HEK293 (cell line): ENCODE data around the gene COX20.

Experiments used
- GFI1B ChIP-seq: fragments of 450-650 bp; formaldehyde crosslinking; IDR thresholded peaks from 2 replicates; pipeline ENCODE4 v1.5.1; 2016; ENCODE audit warnings: missing biosample characterization, missing genetic modification characterization
- HOXC10 ChIP-seq: sonication (generic); formaldehyde crosslinking; IDR thresholded peaks from 2 replicates; pipeline ENCODE4 v1.8.1; 2023; ENCODE audit warnings: mild to moderate bottlenecking, missing genetic modification reagents
- KLF16 ChIP-seq: fragments of 450-650 bp; formaldehyde crosslinking; IDR thresholded peaks from 2 replicates; pipeline ENCODE4 v1.5.1; 2017; ENCODE audit warnings: missing biosample characterization, missing genetic modification characterization
- KLF7 ChIP-seq: fragments of 450-650 bp; formaldehyde crosslinking; IDR thresholded peaks from 2 replicates; pipeline ENCODE4 v1.5.1; 2016; ENCODE audit warnings: missing biosample characterization, missing genetic modification characterization, borderline replicate concordance
- PRDM1 ChIP-seq: fragments of 450-650 bp; formaldehyde crosslinking; IDR thresholded peaks from 2 replicates; pipeline ENCODE4; 2016; ENCODE audit warnings: missing biosample characterization, missing genetic modification characterization
- TRIM28 ChIP-seq: IDR thresholded peaks from 2 replicates; pipeline ENCODE4 v1.6.1; 2011; ENCODE audit warnings: low read length, control low read depth, borderline replicate concordance
- WT1 ChIP-seq: fragments of 450-650 bp; formaldehyde crosslinking; IDR thresholded peaks from 2 replicates; pipeline ENCODE4 v1.5.1; 2016; ENCODE audit warnings: missing biosample characterization, missing genetic modification characterization
- YY1 ChIP-seq: fragments of 450-650 bp; formaldehyde crosslinking; IDR thresholded peaks from 2 replicates; pipeline ENCODE4 v1.5.1; 2018; ENCODE audit warnings: missing biosample characterization, missing genetic modification characterization
- ZEB2 ChIP-seq: fragments of 450-650 bp; formaldehyde crosslinking; IDR thresholded peaks from 2 replicates; pipeline ENCODE4 v1.5.1; 2016; ENCODE audit warnings: missing biosample characterization, missing genetic modification characterization
- ZFHX2 ChIP-seq: fragments of 450-650 bp; formaldehyde crosslinking; conservative IDR thresholded peaks from 2 replicates; pipeline ENCODE4 v1.5.1; 2016; ENCODE audit warnings: missing biosample characterization, missing genetic modification characterization
- ZNF114 ChIP-seq: fragments of 450-650 bp; formaldehyde crosslinking; IDR thresholded peaks from 2 replicates; pipeline ENCODE4 v1.5.0; 2017; ENCODE audit warnings: missing biosample characterization, missing genetic modification characterization
- ZNF2 ChIP-seq: fragments of 450-650 bp; formaldehyde crosslinking; IDR thresholded peaks from 2 replicates; pipeline ENCODE4 v1.5.1; 2016; ENCODE audit warnings: missing biosample characterization, missing genetic modification characterization
- ZNF221 ChIP-seq: fragments of 450-650 bp; formaldehyde crosslinking; IDR thresholded peaks from 2 replicates; pipeline ENCODE4 v1.5.1; 2017; ENCODE audit warnings: missing biosample characterization, missing genetic modification characterization, borderline replicate concordance
- ZNF274 ChIP-seq, 2 experiments: fragments of 200-500 bp in 1 of 2; fragments of 450-650 bp in 1 of 2; sonication (Bioruptor generic) in 1 of 2; formaldehyde crosslinking in 1 of 2; IDR thresholded peaks; 2 replicates each; pipeline versions ENCODE4 v1.5.1 to v1.6.1; 2014 to 2016; ENCODE audit warnings: borderline replicate concordance in 1 of 2, inconsistent platforms in 1 of 2, low read length in 1 of 2, missing biosample characterization in 1 of 2, missing genetic modification characterization in 1 of 2
- ZNF335 ChIP-seq: fragments of 450-650 bp; formaldehyde crosslinking; conservative IDR thresholded peaks from 2 replicates; pipeline ENCODE4 v1.5.1; 2016; ENCODE audit warnings: missing biosample characterization, missing genetic modification characterization
- ZNF544 ChIP-seq: fragments of 450-650 bp; formaldehyde crosslinking; IDR thresholded peaks from 2 replicates; pipeline ENCODE4 v1.5.0; 2017; ENCODE audit warnings: missing biosample characterization, missing genetic modification characterization
- ZNF558 ChIP-seq: fragments of 450-650 bp; formaldehyde crosslinking; IDR thresholded peaks from 2 replicates; pipeline ENCODE4 v1.5.1; 2016; ENCODE audit warnings: missing biosample characterization, missing genetic modification characterization
- ZNF600 ChIP-seq: fragments of 450-650 bp; formaldehyde crosslinking; IDR thresholded peaks from 2 replicates; pipeline ENCODE4 v1.5.1; 2016; ENCODE audit warnings: missing biosample characterization, missing genetic modification characterization
- ZNF621 ChIP-seq: fragments of 450-650 bp; formaldehyde crosslinking; IDR thresholded peaks from 2 replicates; pipeline ENCODE4 v1.5.1; 2017; ENCODE audit warnings: missing biosample characterization, missing genetic modification characterization
- ZNF623 ChIP-seq: fragments of 450-650 bp; formaldehyde crosslinking; IDR thresholded peaks from 2 replicates; pipeline ENCODE4 v1.5.1; 2016; ENCODE audit warnings: missing biosample characterization, missing genetic modification characterization
- ZNF76 ChIP-seq: fragments of 450-650 bp; formaldehyde crosslinking; IDR thresholded peaks from 2 replicates; pipeline ENCODE4; 2016; ENCODE audit warnings: low read depth, missing biosample characterization, missing genetic modification characterization, borderline replicate concordance
- ZSCAN16 ChIP-seq: fragments of 450-650 bp; formaldehyde crosslinking; IDR thresholded peaks from 2 replicates; pipeline ENCODE4 v1.5.1; 2016; ENCODE audit warnings: missing biosample characterization, missing genetic modification characterization
- ZXDB ChIP-seq: fragments of 450-650 bp; formaldehyde crosslinking; IDR thresholded peaks from 2 replicates; pipeline ENCODE4 v1.5.1; 2016; ENCODE audit warnings: missing biosample characterization, missing genetic modification characterization
- TF ChIP-seq, protein P1 (sequence below): fragments of 450-650 bp; formaldehyde crosslinking; conservative IDR thresholded peaks from 2 replicates; pipeline ENCODE4 v1.5.1; 2016; ENCODE audit warnings: low read depth, missing biosample characterization, missing genetic modification characterization
- TF ChIP-seq, protein P2 (sequence below): fragments of 450-650 bp; formaldehyde crosslinking; IDR thresholded peaks from 2 replicates; pipeline ENCODE4 v1.5.1; 2016; ENCODE audit warnings: missing biosample characterization, missing genetic modification characterization, low read depth
- TF ChIP-seq, protein P3 (sequence below): fragments of 450-650 bp; formaldehyde crosslinking; IDR thresholded peaks from 2 replicates; pipeline ENCODE4 v1.5.1; 2017; ENCODE audit warnings: missing biosample characterization, missing genetic modification characterization
- TF ChIP-seq, protein P4 (sequence below): fragments of 450-650 bp; formaldehyde crosslinking; IDR thresholded peaks from 2 replicates; pipeline ENCODE4 v1.5.0; 2017; ENCODE audit warnings: missing biosample characterization, missing genetic modification characterization, borderline replicate concordance
- TF ChIP-seq, protein P5 (sequence below): fragments of 450-650 bp; formaldehyde crosslinking; IDR thresholded peaks from 2 replicates; pipeline ENCODE4 v1.5.1; 2017; ENCODE audit warnings: missing biosample characterization, missing genetic modification characterization

The COX20 gene

DNA sequence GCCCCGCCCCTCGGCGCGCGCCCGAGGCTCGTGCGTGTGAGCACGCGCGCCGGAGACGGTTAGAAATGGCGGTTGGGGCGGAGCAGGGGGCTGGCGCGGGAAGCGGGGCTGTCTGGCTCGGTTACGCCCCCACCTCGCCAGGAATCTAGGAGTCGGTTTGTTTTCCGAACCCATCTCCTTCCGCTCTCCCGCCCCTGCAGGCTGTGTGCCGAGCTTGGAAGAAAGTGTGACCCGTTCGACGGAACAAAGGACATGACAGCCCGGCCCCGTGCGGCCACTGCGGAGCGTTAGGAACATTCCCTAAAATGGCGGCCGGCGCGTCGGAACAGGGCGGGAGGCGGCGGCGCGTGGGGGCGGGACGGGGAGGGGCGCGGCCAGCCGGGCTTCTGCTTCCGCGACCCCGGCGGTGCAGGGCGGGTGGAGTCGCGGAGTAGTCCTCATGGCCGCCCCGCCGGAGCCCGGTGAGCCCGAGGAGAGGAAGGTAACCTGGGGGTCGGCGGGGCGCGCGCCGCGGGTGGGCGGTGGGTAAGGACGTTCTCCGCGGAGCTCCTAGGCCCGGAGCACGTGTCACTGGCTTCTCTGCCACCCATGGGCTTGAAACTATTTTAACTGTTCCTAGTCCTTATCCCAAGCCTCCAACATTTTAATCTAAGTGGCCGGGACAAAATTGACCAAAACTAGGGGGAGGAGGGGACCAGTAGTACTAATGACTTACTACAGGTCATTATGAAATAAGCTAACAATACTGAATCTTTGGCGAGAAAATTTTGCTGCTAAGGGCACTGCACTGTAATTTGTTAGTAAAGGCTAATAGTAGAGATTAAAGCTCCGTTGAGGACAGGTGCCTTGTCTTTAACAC, at the start of gene COX20 (continued):
- TF ChIP-seq ZNF544 (tag by site-specific recombination) (no peak), GFI1B (tag by site-specific recombination) (peak; percentile 71), ZNF274 (IDR thresholded peaks at IDR 0.05; ENCODE audit: low read length) (no peak), ZNF274 (tag by site-specific recombination; IDR thresholded peaks at IDR 0.05; ENCODE audit: borderline replicate concordance) (no peak), YY1 (tag by site-specific recombination) (peak; percentile 97), ZNF76 (tag by site-specific recombination) (peak; percentile 56; the same call in 1 of the 2 replicates), ZSCAN16 (peak; percentile 64; the same call in 1 of the 2 replicates), ZNF114 (tag by site-specific recombination) (no peak), HOXC10 (no peak), ZNF623 (tag by site-specific recombination) (no peak; the same call in 1 of the 2 replicates), ZNF221 (tag by site-specific recombination) (no peak), ZEB2 (tag by site-specific recombination) (peak; percentile 97), KLF7 (tag by site-specific recombination) (no peak; the same call in 1 of the 2 replicates), ZNF335 (tag by site-specific recombination) (peak; percentile 58), ZXDB (tag by site-specific recombination) (peak; percentile 95), ZNF558 (peak; percentile 13; the same call in 1 of the 2 replicates), ZNF2 (0 out of 2 replicates have a peak, but pooled peaks have one; percentile 60), TRIM28 (no peak), PRDM1 (no peak), ZNF621 (tag by site-specific recombination) (no peak), ZFHX2 (0 out of 2 replicates have a peak, but pooled peaks have one; percentile 54), ZNF600 (peak; percentile 100), WT1 (peak; percentile 43), KLF16 (peak; percentile 85)
- TF ChIP-seq, protein P1, sequence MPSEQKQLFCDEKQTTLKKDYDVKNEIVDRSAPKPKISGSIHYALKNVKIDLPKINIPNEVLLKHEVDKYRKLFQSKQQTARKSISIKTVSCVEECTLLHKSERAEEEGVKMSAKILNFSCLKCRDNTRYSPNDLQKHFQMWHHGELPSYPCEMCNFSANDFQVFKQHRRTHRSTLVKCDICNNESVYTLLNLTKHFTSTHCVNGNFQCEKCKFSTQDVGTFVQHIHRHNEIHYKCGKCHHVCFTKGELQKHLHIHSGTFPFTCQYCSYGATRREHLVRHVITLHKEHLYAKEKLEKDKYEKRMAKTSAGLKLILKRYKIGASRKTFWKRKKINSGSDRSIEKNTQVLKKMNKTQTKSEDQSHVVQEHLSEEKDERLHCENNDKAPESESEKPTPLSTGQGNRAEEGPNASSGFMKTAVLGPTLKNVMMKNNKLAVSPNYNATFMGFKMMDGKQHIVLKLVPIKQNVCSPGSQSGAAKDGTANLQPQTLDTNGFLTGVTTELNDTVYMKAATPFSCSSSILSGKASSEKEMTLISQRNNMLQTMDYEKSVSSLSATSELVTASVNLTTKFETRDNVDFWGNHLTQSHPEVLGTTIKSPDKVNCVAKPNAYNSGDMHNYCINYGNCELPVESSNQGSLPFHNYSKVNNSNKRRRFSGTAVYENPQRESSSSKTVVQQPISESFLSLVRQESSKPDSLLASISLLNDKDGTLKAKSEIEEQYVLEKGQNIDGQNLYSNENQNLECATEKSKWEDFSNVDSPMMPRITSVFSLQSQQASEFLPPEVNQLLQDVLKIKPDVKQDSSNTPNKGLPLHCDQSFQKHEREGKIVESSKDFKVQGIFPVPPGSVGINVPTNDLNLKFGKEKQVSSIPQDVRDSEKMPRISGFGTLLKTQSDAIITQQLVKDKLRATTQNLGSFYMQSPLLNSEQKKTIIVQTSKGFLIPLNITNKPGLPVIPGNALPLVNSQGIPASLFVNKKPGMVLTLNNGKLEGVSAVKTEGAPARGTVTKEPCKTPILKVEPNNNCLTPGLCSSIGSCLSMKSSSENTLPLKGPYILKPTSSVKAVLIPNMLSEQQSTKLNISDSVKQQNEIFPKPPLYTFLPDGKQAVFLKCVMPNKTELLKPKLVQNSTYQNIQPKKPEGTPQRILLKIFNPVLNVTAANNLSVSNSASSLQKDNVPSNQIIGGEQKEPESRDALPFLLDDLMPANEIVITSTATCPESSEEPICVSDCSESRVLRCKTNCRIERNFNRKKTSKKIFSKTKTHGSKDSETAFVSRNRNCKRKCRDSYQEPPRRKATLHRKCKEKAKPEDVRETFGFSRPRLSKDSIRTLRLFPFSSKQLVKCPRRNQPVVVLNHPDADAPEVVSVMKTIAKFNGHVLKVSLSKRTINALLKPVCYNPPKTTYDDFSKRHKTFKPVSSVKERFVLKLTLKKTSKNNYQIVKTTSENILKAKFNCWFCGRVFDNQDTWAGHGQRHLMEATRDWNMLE (tag by site-specific recombination), result 0 out of 2 replicates have a peak, but pooled peaks have one; percentile 23
- TF ChIP-seq, protein P2, sequence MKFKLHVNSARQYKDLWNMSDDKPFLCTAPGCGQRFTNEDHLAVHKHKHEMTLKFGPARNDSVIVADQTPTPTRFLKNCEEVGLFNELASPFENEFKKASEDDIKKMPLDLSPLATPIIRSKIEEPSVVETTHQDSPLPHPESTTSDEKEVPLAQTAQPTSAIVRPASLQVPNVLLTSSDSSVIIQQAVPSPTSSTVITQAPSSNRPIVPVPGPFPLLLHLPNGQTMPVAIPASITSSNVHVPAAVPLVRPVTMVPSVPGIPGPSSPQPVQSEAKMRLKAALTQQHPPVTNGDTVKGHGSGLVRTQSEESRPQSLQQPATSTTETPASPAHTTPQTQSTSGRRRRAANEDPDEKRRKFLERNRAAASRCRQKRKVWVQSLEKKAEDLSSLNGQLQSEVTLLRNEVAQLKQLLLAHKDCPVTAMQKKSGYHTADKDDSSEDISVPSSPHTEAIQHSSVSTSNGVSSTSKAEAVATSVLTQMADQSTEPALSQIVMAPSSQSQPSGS (tag by site-specific recombination), result no peak
- TF ChIP-seq, protein P3, sequence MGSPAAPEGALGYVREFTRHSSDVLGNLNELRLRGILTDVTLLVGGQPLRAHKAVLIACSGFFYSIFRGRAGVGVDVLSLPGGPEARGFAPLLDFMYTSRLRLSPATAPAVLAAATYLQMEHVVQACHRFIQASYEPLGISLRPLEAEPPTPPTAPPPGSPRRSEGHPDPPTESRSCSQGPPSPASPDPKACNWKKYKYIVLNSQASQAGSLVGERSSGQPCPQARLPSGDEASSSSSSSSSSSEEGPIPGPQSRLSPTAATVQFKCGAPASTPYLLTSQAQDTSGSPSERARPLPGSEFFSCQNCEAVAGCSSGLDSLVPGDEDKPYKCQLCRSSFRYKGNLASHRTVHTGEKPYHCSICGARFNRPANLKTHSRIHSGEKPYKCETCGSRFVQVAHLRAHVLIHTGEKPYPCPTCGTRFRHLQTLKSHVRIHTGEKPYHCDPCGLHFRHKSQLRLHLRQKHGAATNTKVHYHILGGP (tag by site-specific recombination), result no peak
- TF ChIP-seq, protein P4, sequence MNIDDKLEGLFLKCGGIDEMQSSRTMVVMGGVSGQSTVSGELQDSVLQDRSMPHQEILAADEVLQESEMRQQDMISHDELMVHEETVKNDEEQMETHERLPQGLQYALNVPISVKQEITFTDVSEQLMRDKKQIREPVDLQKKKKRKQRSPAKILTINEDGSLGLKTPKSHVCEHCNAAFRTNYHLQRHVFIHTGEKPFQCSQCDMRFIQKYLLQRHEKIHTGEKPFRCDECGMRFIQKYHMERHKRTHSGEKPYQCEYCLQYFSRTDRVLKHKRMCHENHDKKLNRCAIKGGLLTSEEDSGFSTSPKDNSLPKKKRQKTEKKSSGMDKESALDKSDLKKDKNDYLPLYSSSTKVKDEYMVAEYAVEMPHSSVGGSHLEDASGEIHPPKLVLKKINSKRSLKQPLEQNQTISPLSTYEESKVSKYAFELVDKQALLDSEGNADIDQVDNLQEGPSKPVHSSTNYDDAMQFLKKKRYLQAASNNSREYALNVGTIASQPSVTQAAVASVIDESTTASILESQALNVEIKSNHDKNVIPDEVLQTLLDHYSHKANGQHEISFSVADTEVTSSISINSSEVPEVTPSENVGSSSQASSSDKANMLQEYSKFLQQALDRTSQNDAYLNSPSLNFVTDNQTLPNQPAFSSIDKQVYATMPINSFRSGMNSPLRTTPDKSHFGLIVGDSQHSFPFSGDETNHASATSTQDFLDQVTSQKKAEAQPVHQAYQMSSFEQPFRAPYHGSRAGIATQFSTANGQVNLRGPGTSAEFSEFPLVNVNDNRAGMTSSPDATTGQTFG (tag by site-specific recombination), result no peak
- TF ChIP-seq, protein P5, sequence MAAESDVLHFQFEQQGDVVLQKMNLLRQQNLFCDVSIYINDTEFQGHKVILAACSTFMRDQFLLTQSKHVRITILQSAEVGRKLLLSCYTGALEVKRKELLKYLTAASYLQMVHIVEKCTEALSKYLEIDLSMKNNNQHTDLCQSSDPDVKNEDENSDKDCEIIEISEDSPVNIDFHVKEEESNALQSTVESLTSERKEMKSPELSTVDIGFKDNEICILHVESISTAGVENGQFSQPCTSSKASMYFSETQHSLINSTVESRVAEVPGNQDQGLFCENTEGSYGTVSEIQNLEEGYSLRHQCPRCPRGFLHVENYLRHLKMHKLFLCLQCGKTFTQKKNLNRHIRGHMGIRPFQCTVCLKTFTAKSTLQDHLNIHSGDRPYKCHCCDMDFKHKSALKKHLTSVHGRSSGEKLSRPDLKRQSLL (tag by site-specific recombination), result peak; percentile 36; the same call in 1 of the 2 replicates
